LNCaP clone FGC (cell line): Measurements from ENCODE around the gene LSM8.

Source experiments
- DNase-seq: peaks from one replicate; pipeline ENCODE4 v3.0.0-alpha.2; 2011; ENCODE audit warnings: low read depth
- H3K4me3 ChIP-seq: 2 replicates; pipeline ENCODE4 v1.5.1; 2011; ENCODE audit warnings: mild to moderate bottlenecking, low read depth, low read length, control low read depth
- CTCF ChIP-seq: IDR thresholded peaks from 2 replicates; pipeline ENCODE4 v1.5.1; 2012; ENCODE audit warnings: mild to moderate bottlenecking; ENCODE audit not compliant: control insufficient read depth, insufficient read depth; ENCODE audit errors: extremely low read depth

LSM8 gene

GRCh38 chr7:118195837-118196474 lies 12.0 kb downstream of the LSM8 start:
- peak; percentile 74 for DNase-seq
- H3K4me3 ChIP-seq = no peak overlapping the region
- peak; percentile 79 for TF ChIP-seq CTCF

- no peak overlapping the region for H3K4me3 ChIP-seq
- no peak for DNase-seq
- TF ChIP-seq CTCF = no peak
Observed at GRCh38 chr7:118202061-118202460, 18.1 kb downstream of the LSM8 start.

GRCh38 chr7:118214051-118214832 lies 30.3 kb downstream of the LSM8 start:
- H3K4me3 ChIP-seq = no peak overlapping the region
- DNase-seq = no peak
- no peak for TF ChIP-seq CTCF

- no peak for TF ChIP-seq CTCF
- DNase-seq = no peak
- H3K4me3 ChIP-seq = no peak overlapping the region
Observed at GRCh38 chr7:118214833-118215182, 30.8 kb downstream of the LSM8 start.

GRCh38 chr7:118217210-118217619 lies 33.3 kb downstream of the LSM8 start:
- no peak overlapping the region for H3K4me3 ChIP-seq
- no peak for DNase-seq
- TF ChIP-seq CTCF = no peak

- H3K4me3 ChIP-seq = no peak overlapping the region
- no peak for DNase-seq
- TF ChIP-seq CTCF = no peak
Observed at GRCh38 chr7:118218413-118219156, 34.6 kb downstream of the LSM8 start.
